Esophagus muscularis mucosa (tissue), 3 donors: ENCODE data around the gene ZAP70.

Experiments
- CTCF ChIP-seq, 3 experiments: fragments of 200-600 bp in 2 of 3; fragments of 450-650 bp in 1 of 3; sonication (generic) in 2 of 3; IDR thresholded peaks; one replicate each; pipeline ENCODE4 v1.5.1; 2017 to 2019; ENCODE audit warnings: antibody characterized with exemption in 3 of 3, mild to moderate bottlenecking in 2 of 3, moderate library complexity in 1 of 3
- EP300 ChIP-seq: sonication (generic); formaldehyde crosslinking; IDR thresholded peaks from one replicate; pipeline ENCODE4 v1.6.1; 2017; ENCODE audit warnings: antibody characterized with exemption

- TF ChIP-seq CTCF (IDR thresholded peaks at IDR 0.05) (no peak), EP300 (no peak)
Observed at GRCh38 chr2:97670471-97670870, 42.9 kb upstream of the ZAP70 start.
